MCF 10A (cell line): Measurements from ENCODE around the gene XIRP1. TPM values are rescaled to one million over a fixed set of nuclear protein-coding genes. Genes with fewer than 3 reads are reported as not detected.

Experiments
- BruUV-seq: library from RNA; stranded (reverse); fragments of 400-500 nt; replicated peaks from 2 replicates; lab custom pipeline; 2021; lab: Mats Ljungman, UMichigan
- CTCF ChIA-PET: fragments of 300-600 bp; sonication (Branson Sonifier 250); formaldehyde crosslinking; extraction: SDS; loops from one replicate; lab custom pipeline; 2021; ENCODE audit warnings: antibody characterized with exemption, inconsistent platforms; lab: Yijun Ruan, JAX
- POLR2A ChIA-PET: fragments of 300-600, 350-650 bp; sonication (Branson Sonifier 250); formaldehyde crosslinking; extraction: SDS; loops from one replicate; lab custom pipeline; 2020; ENCODE audit warnings: antibody characterized with exemption, inconsistent platforms; lab: Yijun Ruan, JAX
- DNase-seq: peaks from one replicate; pipeline ENCODE4 v3.0.0-alpha.2; 2018; ENCODE audit not compliant: unreplicated experiment
- H3K27ac Mint-ChIP-seq: one replicate; pipeline ENCODE4 v1.8.0; 2022; ENCODE audit warnings: mild to moderate bottlenecking, low read depth, mixed read lengths; ENCODE audit not compliant: unreplicated experiment
- H3K27me3 Mint-ChIP-seq: one replicate; pipeline ENCODE4 v1.8.0; 2022; ENCODE audit warnings: mixed read lengths; ENCODE audit not compliant: insufficient read depth, unreplicated experiment
- H3K36me3 Mint-ChIP-seq: one replicate; pipeline ENCODE4 v1.8.0; 2022; ENCODE audit warnings: mild to moderate bottlenecking, moderate library complexity, mixed read lengths; ENCODE audit not compliant: insufficient read depth, unreplicated experiment
- H3K4me1 Mint-ChIP-seq: one replicate; pipeline ENCODE4 v1.8.0; 2022; ENCODE audit warnings: mixed read lengths; ENCODE audit not compliant: insufficient read depth, unreplicated experiment
- H3K4me3 Mint-ChIP-seq: one replicate; pipeline ENCODE4 v1.8.0; 2022; ENCODE audit warnings: mild to moderate bottlenecking, moderate library complexity, mixed read lengths; ENCODE audit not compliant: unreplicated experiment
- H3K9me3 Mint-ChIP-seq: one replicate; pipeline ENCODE4 v1.8.0; 2022; ENCODE audit warnings: mixed read lengths; ENCODE audit not compliant: unreplicated experiment
- CTCF ChIP-seq: fragments of 200-600 bp; IDR thresholded peaks from one replicate; pipeline ENCODE4 v1.8.0; 2022; ENCODE audit warnings: antibody characterized with exemption, mild to moderate bottlenecking; ENCODE audit not compliant: unreplicated experiment
- intact Hi-C: fragments of 100-400 bp; cut with micrococcal nuclease; formaldehyde crosslinking; loops from 2 replicates; pipeline ENCODE4 v1.14.1; 2022
- total RNA-seq: library from RNA; stranded (reverse); gene quantifications from 2 replicates; pipeline ENCODE4 v1.2.3, GENCODE V29; 2022

The XIRP1 gene
- total RNA-seq, 1 experiment from 2014 or later = not detected

GRCh38 chr3:39184081-39184967, 8.1 kb downstream of the XIRP1 start:
- BruUV-seq = no TSS peak
- CTCF ChIA-PET = interaction anchor here (0.9 to 16.1 kb wide), 4 partner anchors 9 to 106 kb away, joined by 3 to 477 read pairs (median 4); partner anchors contain the start of gene XIRP1

GRCh38 chr3:39183211-39184080, 8.9 kb downstream of the XIRP1 start:
- intact Hi-C loops = loop anchor here (10.0 kb wide), 1 partner anchor 201 kb away; the partner anchor contains the start of gene SLC25A38
- H3K27ac Mint-ChIP-seq = no peak overlapping the region
- no peak for DNase-seq
- H3K36me3 Mint-ChIP-seq = peaks cover 5% of the 10 kb centered on the region
- no TSS peak for BruUV-seq
- H3K4me1 Mint-ChIP-seq = peaks cover 23% of the 10 kb centered on the region
- no peaks in the 10 kb centered on the region for H3K27me3 Mint-ChIP-seq
- POLR2A ChIA-PET = interaction anchor here (0.6 kb wide), 1 partner anchor 18 kb away, joined by 3 read pairs; no protein-coding TSS in a partner anchor
- H3K4me3 Mint-ChIP-seq = no peak overlapping the region
- TF ChIP-seq CTCF = no peak
- no peaks in the 10 kb centered on the region for H3K9me3 Mint-ChIP-seq
- CTCF ChIA-PET = interaction anchor here (16.1 kb wide), 1 partner anchor 107 kb away, joined by 477 read pairs; no protein-coding TSS in a partner anchor

More at GRCh38 chr3:39184081-39184967, 8.1 kb downstream of the XIRP1 start:
- POLR2A ChIA-PET = interaction anchor here (1.2 kb wide), 1 partner anchor 59 kb away, joined by 3 read pairs; no protein-coding TSS in a partner anchor
- Mint-ChIP-seq H3K27ac (no peak overlapping the region), H3K4me1 (peaks cover 18% of the 10 kb centered on the region), H3K9me3 (no peaks in the 10 kb centered on the region), H3K27me3 (no peaks in the 10 kb centered on the region), H3K4me3 (no peak overlapping the region), H3K36me3 (peaks cover 5% of the 10 kb centered on the region)
- DNase-seq = no peak
- intact Hi-C loops = loop anchor here (10.0 kb wide), 1 partner anchor 200 kb away; the partner anchor contains the start of gene SLC25A38
- no peak for TF ChIP-seq CTCF

- DNase-seq = no peak
- no TSS peak for BruUV-seq
- Mint-ChIP-seq H3K9me3 (no peaks in the 10 kb centered on the region), H3K27me3 (no peaks in the 10 kb centered on the region), H3K36me3 (no peaks in the 10 kb centered on the region), H3K27ac (peak overlapping the region; percentile 40), H3K4me3 (peak overlapping the region; percentile 73), H3K4me1 (peaks cover 34% of the 10 kb centered on the region)
- ChIA-PET POLR2A (no interaction called here), CTCF (interaction anchor here (0.6 to 1.4 kb wide), 4 partner anchors 9 to 1323 kb away, joined by 3 to 5 read pairs (median 4); no protein-coding TSS in a partner anchor)
- intact Hi-C loops = loop anchor here (2.0 to 10.0 kb wide), 3 partner anchors 55 to 203 kb away; partner anchors contain the start of genes GORASP1, SLC25A38 and TTC21A
- no peak for TF ChIP-seq CTCF
Measured at GRCh38 chr3:39181408-39182335, 10.7 kb downstream of the XIRP1 start.
